ENCODE results near the gene RGS4. TPM values are rescaled to one million over a fixed set of nuclear protein-coding genes. Genes with fewer than 3 reads are reported as not detected.

Gene RGS4
- total RNA-seq, 4 donors from 2014 or later: 0.47 to 1.1 TPM; not detected in 2

DNA sequence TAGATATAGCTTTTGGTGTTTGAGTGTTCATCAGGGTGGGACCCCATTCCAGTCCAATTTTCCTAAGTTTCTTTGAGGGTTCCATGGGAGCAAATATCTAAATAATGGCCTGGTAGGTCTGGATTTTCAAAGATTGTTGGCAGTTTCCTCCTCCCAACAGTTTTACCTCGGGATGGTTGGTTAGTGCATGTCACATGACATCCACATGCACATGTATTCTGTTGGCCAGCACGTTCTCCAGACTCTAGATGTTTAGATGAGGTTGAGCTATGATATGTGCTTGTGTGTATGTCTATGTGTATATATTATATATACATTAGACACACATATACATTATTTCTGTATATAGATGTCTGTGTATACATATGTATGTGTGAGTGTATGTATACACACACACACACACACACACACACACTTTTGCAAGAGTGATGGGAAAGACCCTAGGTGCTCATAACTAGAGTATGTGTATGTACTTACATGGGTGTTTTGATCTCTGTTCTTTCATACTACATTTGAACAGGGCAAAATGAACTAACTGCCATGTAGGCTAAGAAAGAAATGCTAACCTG, 5.6 kb downstream of the RGS4 start:
- TF ChIP-seq POLR2A (IDR thresholded peaks at IDR 0.05) (no peak), CTCF (IDR thresholded peaks at IDR 0.05) (no peak)
- no peaks in the 10 kb centered on the region for H3K9me3 ChIP-seq
- no peak overlapping the region for H3K27ac ChIP-seq
- DNase-seq: no peak
- no peaks in the 10 kb centered on the region for H3K36me3 ChIP-seq
- H3K4me1 ChIP-seq: no peaks in the 10 kb centered on the region
- H3K4me3 ChIP-seq: no peak overlapping the region
- H3K27me3 ChIP-seq: no peaks in the 10 kb centered on the region

DNA sequence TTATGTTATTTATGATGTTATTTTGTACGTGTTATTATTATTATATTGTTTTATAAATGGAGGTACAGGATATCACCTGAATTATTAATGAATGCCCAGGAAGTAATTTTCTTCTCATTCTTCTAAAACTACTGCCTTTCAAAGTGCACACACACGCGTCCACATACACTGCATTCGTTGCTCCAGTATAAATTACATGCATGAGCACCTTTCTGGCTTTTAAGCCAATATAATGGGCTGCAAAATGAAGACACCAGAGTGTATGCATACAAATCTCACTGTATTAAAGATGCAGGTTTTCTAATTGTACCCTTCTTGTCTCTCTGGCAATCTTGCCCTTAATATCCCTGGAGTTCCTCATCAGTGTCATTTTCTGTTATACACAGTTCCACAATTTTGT, 6.9 kb downstream of the RGS4 start:
- Histone ChIP-seq H3K9me3 (no peaks in the 10 kb centered on the region), H3K4me1 (no peaks in the 10 kb centered on the region), H3K4me3 (no peak overlapping the region), H3K27ac (no peak overlapping the region), H3K27me3 (no peaks in the 10 kb centered on the region), H3K36me3 (no peaks in the 10 kb centered on the region)
- TF ChIP-seq POLR2A (IDR thresholded peaks at IDR 0.05) (no peak), CTCF (IDR thresholded peaks at IDR 0.05) (no peak)
- DNase-seq: no peak

- TF ChIP-seq POLR2A (IDR thresholded peaks at IDR 0.05) (no peak), CTCF (IDR thresholded peaks at IDR 0.05) (no peak)
- no peak for DNase-seq
- Histone ChIP-seq H3K27me3 (no peaks in the 10 kb centered on the region), H3K27ac (no peak overlapping the region), H3K9me3 (no peaks in the 10 kb centered on the region), H3K36me3 (no peaks in the 10 kb centered on the region), H3K4me3 (no peak overlapping the region), H3K4me1 (no peaks in the 10 kb centered on the region)
These were observed 7.3 kb downstream of the RGS4 start for GRCh38 chr1:163076446-163076845.

- DNase-seq: no peak
- Histone ChIP-seq H3K4me1 (no peaks in the 10 kb centered on the region), H3K27ac (no peak overlapping the region), H3K27me3 (no peaks in the 10 kb centered on the region), H3K4me3 (no peak overlapping the region), H3K36me3 (no peaks in the 10 kb centered on the region), H3K9me3 (no peaks in the 10 kb centered on the region)
- TF ChIP-seq CTCF (IDR thresholded peaks at IDR 0.05) (no peak), POLR2A (IDR thresholded peaks at IDR 0.05) (no peak)
These were observed 8.0 kb downstream of the RGS4 start for GRCh38 chr1:163076981-163077761.

GRCh38 chr1:163082971-163083370, 13.8 kb downstream of the RGS4 start:
- DNase-seq: no peak
- Histone ChIP-seq H3K4me3 (no peak overlapping the region), H3K27me3 (no peaks in the 10 kb centered on the region), H3K9me3 (no peaks in the 10 kb centered on the region), H3K36me3 (no peaks in the 10 kb centered on the region), H3K4me1 (no peaks in the 10 kb centered on the region), H3K27ac (no peak overlapping the region)
- TF ChIP-seq POLR2A (IDR thresholded peaks at IDR 0.05): no peak
- TF ChIP-seq CTCF (IDR thresholded peaks at IDR 0.05): no peak

Data from Peyer's patch (tissue), 4 donors.